IMR-90 (cell line): ENCODE data around the gene NPAS3. TPM values are rescaled to one million over a fixed set of nuclear protein-coding genes. Genes with fewer than 3 reads are reported as not detected.

Experiments used
- ATAC-seq: fragments of 200-7000 bp; cut with Tn5 transposase; 2 replicates; pipeline ENCODE4 v1.9.1; 2020; ENCODE audit warnings: low read depth, mild to moderate bottlenecking, moderate library complexity
- BruUV-seq: library from RNA; stranded (reverse); fragments of 400-500 nt; replicated peaks from 2 replicates; lab custom pipeline; 2021; lab: Mats Ljungman, UMichigan
- CTCF ChIA-PET: fragments of 300-600 bp; formaldehyde crosslinking; extraction: SDS; loops from one replicate; lab custom pipeline; 2021; ENCODE audit warnings: antibody characterized with exemption; lab: Yijun Ruan, JAX
- POLR2A ChIA-PET: fragments of 300-600 bp; sonication (Branson Sonifier 250); formaldehyde crosslinking; loops from one replicate; lab custom pipeline; 2022; ENCODE audit warnings: antibody characterized with exemption; ENCODE audit not compliant: unreplicated experiment; lab: Charles Lee
- DNase-seq: peaks from one replicate; pipeline ENCODE4 v3.0.0; 2013
- H2AFZ ChIP-seq: replicated peaks from 2 replicates; pipeline ENCODE3; 2013; ENCODE audit warnings: low read length, mild to moderate bottlenecking; ENCODE audit not compliant: poor library complexity
- H2AK5ac ChIP-seq: 2 replicates; pipeline ENCODE4 v1.6.1; 2013; ENCODE audit warnings: low read depth, low read length, inconsistent platforms
- H2AK9ac ChIP-seq: replicated peaks from 2 replicates; pipeline ENCODE3; 2013; ENCODE audit warnings: mild to moderate bottlenecking, low read depth, low read length, moderate library complexity; ENCODE audit not compliant: poor library complexity
- H2BK120ac ChIP-seq: 2 replicates; pipeline ENCODE4 v1.6.1; 2013; ENCODE audit warnings: low read depth, low read length, inconsistent platforms
- H2BK15ac ChIP-seq: 3 replicates; pipeline ENCODE4 v1.6.1; 2013; ENCODE audit warnings: low read depth, low read length, inconsistent platforms
- H2BK20ac ChIP-seq: 2 replicates; pipeline ENCODE4 v1.6.1; 2013; ENCODE audit warnings: low read depth, mild to moderate bottlenecking, inconsistent platforms, low read length, moderate library complexity
- H2BK5ac ChIP-seq: 2 replicates; pipeline ENCODE4 v1.6.1; 2013; ENCODE audit warnings: mild to moderate bottlenecking, low read depth, low read length, inconsistent platforms; ENCODE audit not compliant: poor library complexity, severe bottlenecking
- H3K14ac ChIP-seq: replicated peaks from 2 replicates; pipeline ENCODE4 v1.6.1; 2013; ENCODE audit warnings: low read depth, low read length, inconsistent platforms
- H3K18ac ChIP-seq: 2 replicates; pipeline ENCODE4 v1.6.1; 2013; ENCODE audit warnings: low read depth, low read length, control low read depth
- H3K23ac ChIP-seq: 2 replicates; pipeline ENCODE4 v1.6.1; 2013; ENCODE audit warnings: low read depth, low read length, inconsistent platforms
- H3K27ac ChIP-seq: 2 replicates; pipeline ENCODE4 v1.5.1; 2013; ENCODE audit warnings: mild to moderate bottlenecking, control low read depth, low read length; ENCODE audit not compliant: insufficient read depth
- H3K27me3 ChIP-seq: 2 replicates; pipeline ENCODE4 v1.6.1; 2013; ENCODE audit warnings: low read length; ENCODE audit not compliant: control insufficient read depth, insufficient read depth
- H3K36me3 ChIP-seq: 2 replicates; pipeline ENCODE4 v1.6.1; 2013; ENCODE audit warnings: low read length, mixed read lengths; ENCODE audit not compliant: control insufficient read depth, insufficient read depth
- H3K4ac ChIP-seq: 2 replicates; pipeline ENCODE4 v1.6.1; 2013; ENCODE audit warnings: low read depth, low read length, inconsistent platforms
- H3K4me1 ChIP-seq: 2 replicates; pipeline ENCODE4 v1.6.1; 2013; ENCODE audit warnings: low read length, mixed read lengths; ENCODE audit not compliant: control insufficient read depth, insufficient read depth
- H3K4me2 ChIP-seq: 2 replicates; pipeline ENCODE4 v1.6.1; 2013; ENCODE audit warnings: low read depth, mild to moderate bottlenecking, control low read depth, low read length, moderate library complexity
- H3K4me3 ChIP-seq: 2 replicates; pipeline ENCODE4 v1.5.1; 2013; ENCODE audit warnings: low read depth, mild to moderate bottlenecking, control low read depth, low read length, moderate library complexity; ENCODE audit not compliant: insufficient read depth
- H3K56ac ChIP-seq: 2 replicates; pipeline ENCODE4 v1.6.1; 2013; ENCODE audit warnings: low read length, inconsistent platforms; ENCODE audit not compliant: insufficient read depth; ENCODE audit errors: extremely low read depth
- H3K79me1 ChIP-seq, 2 experiments: 2 replicates each; pipeline ENCODE4 v1.6.1; 2013; ENCODE audit warnings: low read length in 2 of 2, inconsistent platforms in 1 of 2, low read depth in 1 of 2
- H3K9ac ChIP-seq: 2 replicates; pipeline ENCODE4 v1.6.1; 2013; ENCODE audit warnings: low read depth, low read length, control low read depth
- H3K9me1 ChIP-seq: 2 replicates; pipeline ENCODE4 v1.6.1; 2013; ENCODE audit warnings: low read length, inconsistent platforms; ENCODE audit not compliant: insufficient read depth
- H3K9me3 ChIP-seq: 2 replicates; pipeline ENCODE4 v1.6.1; 2013; ENCODE audit warnings: low read length; ENCODE audit not compliant: control insufficient read depth, insufficient read depth
- H4K20me1 ChIP-seq: 2 replicates; pipeline ENCODE4 v1.6.1; 2013; ENCODE audit warnings: low read length, inconsistent platforms; ENCODE audit not compliant: insufficient read depth
- H4K5ac ChIP-seq: 2 replicates; pipeline ENCODE4 v1.6.1; 2013; ENCODE audit warnings: mild to moderate bottlenecking, low read depth, low read length, control low read depth
- H4K8ac ChIP-seq, 2 experiments: 2 replicates each; pipeline ENCODE4 v1.6.1; 2013; ENCODE audit warnings: low read depth in 2 of 2, low read length in 2 of 2, control low read depth in 1 of 2, inconsistent platforms in 1 of 2
- H4K91ac ChIP-seq: 2 replicates; pipeline ENCODE4 v1.6.1; 2013; ENCODE audit warnings: low read depth, low read length, inconsistent platforms; ENCODE audit not compliant: insufficient read depth
- MAFK ChIP-seq: IDR thresholded peaks from 2 replicates; pipeline ENCODE4 v1.6.1; 2012; ENCODE audit warnings: low read depth, low read length, improper control_type of control experiment
- RCOR1 ChIP-seq: IDR thresholded peaks from 2 replicates; pipeline ENCODE4 v1.6.1; 2012; ENCODE audit warnings: mild to moderate bottlenecking, low read length, improper control_type of control experiment; ENCODE audit not compliant: insufficient replicate concordance
- WGBS, 2 experiments: methylation state at CpG; one replicate each; pipeline versions ENCODE4 v1.1.5 to v1.1.7; 2013; ENCODE audit warnings: missing lambda C conversion rate in 2 of 2; ENCODE audit not compliant: insufficient read length in 1 of 2; ENCODE audit errors: extremely low coverage in 2 of 2; 5-methylcytosine and 5-hydroxymethylcytosine counted together
- dilution Hi-C: fragments of 300-500 bp; cut with HindIII; formaldehyde crosslinking; loops from one replicate; pipeline ENCODE4 v1.14.3; 2018; ENCODE audit warnings: low sequenced_read_pairs; ENCODE audit not compliant: unreplicated experiment
- in situ Hi-C: fragments of 300-500 bp; cut with MboI; formaldehyde crosslinking; loops from 3 replicates; pipeline ENCODE4 v1.14.3; 2019; ENCODE audit warnings: low sequenced_read_pairs, inconsistent platforms, mixed read lengths
- intact Hi-C: fragments of 100-400 bp; cut with micrococcal nuclease; formaldehyde crosslinking; loops from 2 replicates; pipeline ENCODE4 v1.10.0; 2022
- polyA plus RNA-seq, 3 experiments: library from polyadenylated mRNA; depleted of rRNA; stranded (reverse); fragments of >200 nt; gene quantifications; 2 replicates each; pipeline ENCODE4 v1.2.3, GENCODE V29; 2012; ENCODE audit warnings: low replicate concordance in 1 of 3
- total RNA-seq: library from RNA; depleted of rRNA; stranded (reverse); fragments of >200 nt; gene quantifications from 2 replicates; pipeline ENCODE4 v1.2.3, GENCODE V29; 2012

Gene NPAS3
- total and polyA plus RNA-seq, 2 of the 4 experiments (the other 2 are of a cell fraction), result not detected

- H2BK15ac ChIP-seq, result no peak overlapping the region
- no peak for TF ChIP-seq MAFK
- TF ChIP-seq RCOR1, result no peak
- no peak overlapping the region for H3K4ac ChIP-seq
- H2BK20ac ChIP-seq, result no peak overlapping the region
- H3K27me3 ChIP-seq, result no peaks in the 10 kb centered on the region
- no peak overlapping the region for H3K56ac ChIP-seq
- no peak overlapping the region for H4K8ac ChIP-seq
- H2AK5ac ChIP-seq, result no peak overlapping the region
- no peak overlapping the region for H3K9ac ChIP-seq
- H2BK120ac ChIP-seq, result no peak overlapping the region
- CTCF ChIA-PET, result interaction anchor here (0.6 kb wide), 1 partner anchor 292 kb away, joined by 5 read pairs; no protein-coding TSS in a partner anchor
- H4K20me1 ChIP-seq, result no peaks in the 10 kb centered on the region
- dilution Hi-C loops, result no loop called here
- no peak overlapping the region for H3K14ac ChIP-seq
- WGBS, 2 experiments, result no CpG with 5 or more reads among the region's 7 CpGs
- no peaks in the 10 kb centered on the region for H3K9me1 ChIP-seq
- H3K23ac ChIP-seq, result no peak overlapping the region
- POLR2A ChIA-PET, result no interaction called here
- H2BK5ac ChIP-seq, result no peak overlapping the region
- H3K4me1 ChIP-seq, result no peaks in the 10 kb centered on the region
- H2AK9ac ChIP-seq, result no peak overlapping the region
- intact Hi-C loops, result no loop called here
- in situ Hi-C loops, result no loop called here
- ATAC-seq, result no peak
- H4K5ac ChIP-seq, result no peak overlapping the region
- no peak overlapping the region for H3K4me2 ChIP-seq
- no peak overlapping the region for H3K18ac ChIP-seq
- H3K9me3 ChIP-seq, result no peaks in the 10 kb centered on the region
- H2AFZ ChIP-seq, result no peak overlapping the region
- no TSS peak for BruUV-seq
- no peaks in the 10 kb centered on the region for H3K36me3 ChIP-seq
- H3K79me1 ChIP-seq, result no peaks in the 10 kb centered on the region
- DNase-seq, result no peak
- H4K91ac ChIP-seq, result no peak overlapping the region
- no peak overlapping the region for H3K27ac ChIP-seq
- no peak overlapping the region for H3K4me3 ChIP-seq
Observed at GRCh38 chr14:33457617-33458016, 518.9 kb downstream of the NPAS3 start.
